A673 (cell line): ENCODE measurements around the gene PRKD1.

ENCODE experiments used
- CTCF ChIP-seq: fragments of 300-800, 200-600 bp; sonication (generic); conservative IDR thresholded peaks from 2 replicates; pipeline ENCODE4 v1.5.1; 2017; ENCODE audit warnings: low read depth, mild to moderate bottlenecking, antibody characterized with exemption, low read length, moderate library complexity, mixed read lengths
- EZH2 ChIP-seq: fragments of 200-600 bp; sonication (generic); IDR thresholded peaks from 2 replicates; pipeline ENCODE4 v1.6.1; 2017; ENCODE audit warnings: borderline replicate concordance, low read depth, mild to moderate bottlenecking, mixed read lengths, antibody characterized with exemption, low read length; ENCODE audit not compliant: poor library complexity, severe bottlenecking

DNA sequence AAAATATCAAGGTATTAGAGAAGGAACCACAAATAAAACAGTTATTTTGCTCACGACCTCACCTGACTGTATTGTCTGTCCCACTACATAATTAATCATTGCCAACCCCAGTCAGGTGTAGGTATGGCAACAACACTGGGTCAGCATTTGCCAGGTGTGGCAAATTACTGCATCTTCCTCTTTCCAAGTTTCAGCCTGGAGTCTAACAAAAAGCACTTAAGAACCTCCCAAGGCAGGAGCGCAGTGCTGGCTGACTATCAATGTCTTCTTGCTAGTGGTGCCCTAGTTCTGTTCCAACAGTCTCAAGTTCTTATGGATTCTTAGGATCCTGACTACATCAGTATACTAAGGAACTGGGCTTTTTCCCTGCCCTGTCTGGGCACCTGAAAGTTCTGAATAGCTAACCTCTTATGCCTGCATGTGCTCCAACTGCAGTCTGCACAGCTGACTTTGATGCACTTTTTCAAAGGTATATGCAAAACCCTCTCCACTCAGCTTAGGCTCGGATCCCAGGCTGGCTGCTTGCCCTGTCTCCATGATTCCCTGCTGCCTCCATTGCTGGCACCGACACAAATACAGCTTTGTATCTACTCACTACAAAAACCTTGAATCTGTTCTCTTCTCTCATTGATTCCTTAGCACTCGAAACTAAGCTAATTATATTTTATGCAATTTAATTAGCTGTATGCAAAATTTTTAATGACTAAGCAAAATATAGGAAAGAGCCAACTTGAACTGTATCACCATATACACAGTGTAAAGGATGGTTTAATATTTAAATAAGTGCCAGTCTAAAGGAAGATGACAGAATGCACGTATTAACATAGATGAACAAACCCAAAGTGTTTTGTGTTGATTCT, 113.3 kb downstream of the PRKD1 start:
- no peak for TF ChIP-seq CTCF
- no peak for TF ChIP-seq EZH2
